T-helper 2 cell treated with Interferon-gamma antibody and Interleukin-4, amounts not matched to agents 100 ng/mL and 5 ng/mL, for 36 hours (primary cell): ENCODE data around the gene CSMD2. TPM values are rescaled to one million over a fixed set of nuclear protein-coding genes. Genes with fewer than 3 reads are reported as not detected.

Experiments used
- intact Hi-C: fragments of 100-400 bp; cut with micrococcal nuclease; formaldehyde crosslinking; loops from one replicate; pipeline ENCODE4 v1.15.1; 2023
- total RNA-seq: library from RNA; stranded (reverse); gene quantifications from 2 replicates; pipeline ENCODE4 v1.2.3, GENCODE V29; 2022

CSMD2 gene
- total RNA-seq, 1 donor from 2014 or later: not detected

- intact Hi-C loops: no loop called here
These were observed 258.9 kb downstream of the CSMD2 start for GRCh38 chr1:33906156-33906555.

GRCh38 chr1:33905241-33905640 lies 259.8 kb downstream of the CSMD2 start:
- intact Hi-C loops: no loop called here

- intact Hi-C loops: no loop called here
These were observed 261.8 kb downstream of the CSMD2 start for GRCh38 chr1:33903210-33903589.

GRCh38 chr1:33902486-33903209 lies 262.4 kb downstream of the CSMD2 start:
- intact Hi-C loops: no loop called here

- intact Hi-C loops: no loop called here
These were observed 265.3 kb downstream of the CSMD2 start for GRCh38 chr1:33899746-33900145.

- intact Hi-C loops: no loop called here
These were observed 266.1 kb downstream of the CSMD2 start for GRCh38 chr1:33898881-33899280.

- intact Hi-C loops: no loop called here
These were observed 266.6 kb downstream of the CSMD2 start for GRCh38 chr1:33898406-33898805.

GRCh38 chr1:33897092-33897725 lies 267.8 kb downstream of the CSMD2 start:
- intact Hi-C loops: no loop called here

GRCh38 chr1:33895976-33896375 lies 269.1 kb downstream of the CSMD2 start:
- intact Hi-C loops: no loop called here

GRCh38 chr1:33895396-33895795 lies 269.6 kb downstream of the CSMD2 start:
- intact Hi-C loops: no loop called here

- intact Hi-C loops: no loop called here
These were observed 271.7 kb downstream of the CSMD2 start for GRCh38 chr1:33893147-33893830.

- intact Hi-C loops: no loop called here
These were observed 278.5 kb downstream of the CSMD2 start for GRCh38 chr1:33886496-33886895.

GRCh38 chr1:33880305-33880704 lies 284.7 kb downstream of the CSMD2 start:
- intact Hi-C loops: no loop called here

GRCh38 chr1:33878392-33878791 lies 286.6 kb downstream of the CSMD2 start:
- intact Hi-C loops: no loop called here

GRCh38 chr1:33876970-33877650 lies 287.9 kb downstream of the CSMD2 start:
- intact Hi-C loops: no loop called here

GRCh38 chr1:33875862-33876261 lies 289.2 kb downstream of the CSMD2 start:
- intact Hi-C loops: no loop called here

- intact Hi-C loops: no loop called here
These were observed 290.4 kb downstream of the CSMD2 start for GRCh38 chr1:33874636-33875035.

- intact Hi-C loops: no loop called here
These were observed 292.3 kb downstream of the CSMD2 start for GRCh38 chr1:33872683-33873082.

- intact Hi-C loops: no loop called here
These were observed 292.8 kb downstream of the CSMD2 start for GRCh38 chr1:33872275-33872674.

GRCh38 chr1:33867684-33868083 lies 297.3 kb downstream of the CSMD2 start:
- intact Hi-C loops: no loop called here

GRCh38 chr1:33866281-33866680 lies 298.7 kb downstream of the CSMD2 start:
- intact Hi-C loops: no loop called here
